ENCODE measurements around the gene DCTD.
A peak's percentile ranks its signal among the peaks of the same experiment; 100 is the strongest.

DCTD gene

DNA sequence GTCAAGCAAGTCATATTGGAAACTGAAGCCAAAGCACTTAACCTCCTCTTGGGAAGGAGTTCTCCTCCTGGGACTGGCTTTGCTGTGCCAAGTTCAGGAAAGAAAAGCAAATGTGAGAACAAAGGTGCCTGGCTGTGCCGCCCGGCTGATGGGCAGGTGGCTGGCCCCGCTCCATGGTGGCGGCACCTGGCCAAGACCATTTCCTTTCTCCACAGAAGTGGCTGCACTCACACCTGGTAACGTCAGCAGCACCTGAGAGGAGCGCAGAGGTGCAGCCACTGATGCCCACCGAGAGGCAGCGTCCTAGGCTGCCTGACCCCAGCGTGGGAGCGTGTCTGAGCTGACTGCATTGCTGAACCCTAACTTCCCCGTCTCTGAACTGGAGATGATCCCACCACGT lies 54.3 kb downstream of the DCTD start:
- Histone ChIP-seq H2AFZ (ENCODE audit: low read length) (no peak overlapping the region), H3K4me3 (ENCODE audit: low read length in 2 of 2) (peak overlapping the region in 1 of 2 donors; percentile 37), H3K27ac (replicated peaks; ENCODE audit: low read length) (no peak overlapping the region), H3K79me1 (ENCODE audit: low read depth, low read length) (no peaks in the 10 kb centered on the region), H3K23ac (ENCODE audit: low read depth, low read length, poor library complexity) (no peak overlapping the region), H2BK15ac (ENCODE audit: low read length) (no peak overlapping the region), H3K9me3 (replicated peaks in 1 of 2; ENCODE audit: control insufficient read depth in 2 of 2, insufficient read depth in 1 of 2, low read depth in 1 of 2, low read length in 2 of 2) (no peaks in the 10 kb centered on the region), H3K36me3 (replicated peaks in 1 of 2; ENCODE audit: control insufficient read depth in 2 of 2, insufficient read depth in 2 of 2, low read length in 2 of 2) (no peaks in the 10 kb centered on the region), H2BK12ac (ENCODE audit: low read length) (no peak overlapping the region), H3K9ac (ENCODE audit: low read depth, low read length, poor library complexity) (no peak overlapping the region), H2BK120ac (ENCODE audit: low read depth, low read length) (no peak overlapping the region), H3K4ac (ENCODE audit: low read length) (no peak overlapping the region), H2AK5ac (ENCODE audit: low read depth, low read length) (peak overlapping the region; percentile 88), H3K18ac (ENCODE audit: low read length) (peak overlapping the region; percentile 1), H4K8ac (ENCODE audit: low read depth, low read length) (no peak overlapping the region), H2BK5ac (ENCODE audit: low read length) (no peak overlapping the region), H4K91ac (ENCODE audit: low read depth, low read length, poor library complexity) (no peak overlapping the region), H3K4me2 (ENCODE audit: insufficient read depth, low read length, poor library complexity, severe bottlenecking) (no peak overlapping the region), H3K14ac (ENCODE audit: low read length) (no peak overlapping the region), H3K27me3 (ENCODE audit: control insufficient read depth in 3 of 3, insufficient read depth in 3 of 3, low read depth in 1 of 3, low read length in 3 of 3) (no peaks in the 10 kb centered on the region), H3K4me1 (ENCODE audit: control insufficient read depth in 2 of 2, insufficient read depth in 1 of 2, low read depth in 1 of 2, low read length in 2 of 2) (peaks cover 6 to 13% of the 10 kb centered on the region in 2 donors)
- DNase-seq (ENCODE audit: low spot score), result no peak
- WGBS, 2 donors (ENCODE audit: extremely low coverage in 2 of 2, insufficient read length in 2 of 2, insufficient replicate concordance in 1 of 2), result no CpG with 5 or more reads among the region's 12 CpGs

DNA sequence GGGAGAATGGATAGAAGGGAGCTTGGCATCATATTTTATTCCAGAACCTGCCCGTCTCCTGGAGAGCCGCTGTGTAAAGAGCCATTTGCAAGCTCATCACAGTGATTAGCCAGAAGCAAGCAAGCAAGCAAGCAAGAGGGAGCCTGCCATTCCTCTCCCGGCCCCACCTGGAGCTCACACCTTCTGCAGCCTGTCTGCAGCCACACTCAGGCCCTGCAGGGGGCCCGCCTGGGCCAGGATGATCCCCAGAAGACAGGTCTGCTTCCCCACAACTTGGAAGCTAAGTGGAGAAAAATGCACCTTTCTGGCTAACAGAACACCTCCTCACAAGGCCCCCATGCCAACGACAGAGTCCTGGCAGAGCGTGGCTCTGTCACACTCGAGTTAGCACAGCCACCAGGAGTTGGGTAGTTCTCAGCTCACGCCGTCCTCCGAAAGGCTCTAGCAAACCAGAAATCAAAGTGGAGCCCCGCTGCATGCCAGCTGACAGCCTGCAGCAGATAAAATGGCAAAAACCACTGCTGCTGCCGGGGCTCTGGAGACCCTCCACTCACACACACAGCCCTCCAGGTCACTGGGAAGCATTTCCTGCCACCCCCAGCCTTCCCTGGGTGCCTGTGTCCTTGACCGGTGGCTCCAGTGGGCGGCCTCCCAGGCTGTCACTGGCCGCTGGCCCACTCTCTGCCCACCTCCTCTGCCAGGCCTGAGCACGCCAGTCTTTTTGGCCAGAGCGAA lies 54.9 kb downstream of the DCTD start:
- no peak overlapping the region for H2AFZ ChIP-seq (ENCODE audit: low read length)
- no peaks in the 10 kb centered on the region for H3K79me1 ChIP-seq (ENCODE audit: low read depth, low read length)
- no peak overlapping the region for H4K8ac ChIP-seq (ENCODE audit: low read depth, low read length)
- no peak overlapping the region for H2AK5ac ChIP-seq (ENCODE audit: low read depth, low read length)
- no peak overlapping the region for H2BK5ac ChIP-seq (ENCODE audit: low read length)
- H2BK120ac ChIP-seq (ENCODE audit: low read depth, low read length), result peak overlapping the region; percentile 47
- no peak overlapping the region for H3K4ac ChIP-seq (ENCODE audit: low read length)
- no peaks in the 10 kb centered on the region for H3K9me3 ChIP-seq (replicated peaks in 1 of 2; ENCODE audit: control insufficient read depth in 2 of 2, insufficient read depth in 1 of 2, low read depth in 1 of 2, low read length in 2 of 2)
- H3K23ac ChIP-seq (ENCODE audit: low read depth, low read length, poor library complexity), result no peak overlapping the region
- no peak for DNase-seq (ENCODE audit: low spot score)
- H3K9ac ChIP-seq (ENCODE audit: low read depth, low read length, poor library complexity), result no peak overlapping the region
- H3K36me3 ChIP-seq (replicated peaks in 1 of 2; ENCODE audit: control insufficient read depth in 2 of 2, insufficient read depth in 2 of 2, low read length in 2 of 2), result no peaks in the 10 kb centered on the region
- H3K14ac ChIP-seq (ENCODE audit: low read length), result no peak overlapping the region
- H2BK12ac ChIP-seq (ENCODE audit: low read length), result no peak overlapping the region
- no peaks in the 10 kb centered on the region for H3K27me3 ChIP-seq (ENCODE audit: control insufficient read depth in 3 of 3, insufficient read depth in 3 of 3, low read depth in 1 of 3, low read length in 3 of 3)
- no peak overlapping the region for H3K4me2 ChIP-seq (ENCODE audit: insufficient read depth, low read length, poor library complexity, severe bottlenecking)
- no peak overlapping the region for H3K27ac ChIP-seq (replicated peaks; ENCODE audit: low read length)
- peak overlapping the region; percentile 77 for H3K18ac ChIP-seq (ENCODE audit: low read length)
- H4K91ac ChIP-seq (ENCODE audit: low read depth, low read length, poor library complexity), result no peak overlapping the region
- peaks cover 6 to 13% of the 10 kb centered on the region in 2 donors for H3K4me1 ChIP-seq (ENCODE audit: control insufficient read depth in 2 of 2, insufficient read depth in 1 of 2, low read depth in 1 of 2, low read length in 2 of 2)
- H3K4me3 ChIP-seq (ENCODE audit: low read length in 2 of 2), result no peak overlapping the region
- no CpG with 5 or more reads among the region's 17 CpGs for WGBS, 2 donors (ENCODE audit: extremely low coverage in 2 of 2, insufficient read length in 2 of 2, insufficient replicate concordance in 1 of 2)
- H2BK15ac ChIP-seq (ENCODE audit: low read length), result peak overlapping the region; percentile 22

DNA sequence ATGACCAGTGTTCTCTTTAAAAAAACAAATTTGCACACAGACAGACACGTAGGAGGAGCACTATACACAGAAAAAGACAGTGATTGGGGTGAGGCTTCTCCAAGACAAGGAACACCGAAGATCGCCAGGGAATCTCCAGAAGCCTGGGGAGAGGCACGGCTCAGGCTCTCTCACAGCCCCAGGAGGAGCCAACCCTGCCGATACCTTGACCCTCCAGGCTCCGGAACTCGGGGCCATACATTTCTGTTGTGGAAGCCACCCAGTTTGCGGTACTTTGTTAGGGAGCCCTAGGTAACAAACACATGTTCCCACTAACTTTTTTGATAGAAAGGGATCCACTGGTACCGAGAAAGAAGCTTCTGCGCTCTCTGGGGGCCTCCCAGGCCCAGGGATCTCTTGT lies 55.8 kb downstream of the DCTD start:
- H3K9ac ChIP-seq (ENCODE audit: low read depth, low read length, poor library complexity), result no peak overlapping the region
- WGBS, 2 donors (ENCODE audit: extremely low coverage in 2 of 2, insufficient read length in 2 of 2, insufficient replicate concordance in 1 of 2), result no CpG with 5 or more reads among the region's 10 CpGs
- no peaks in the 10 kb centered on the region for H3K36me3 ChIP-seq (replicated peaks in 1 of 2; ENCODE audit: control insufficient read depth in 2 of 2, insufficient read depth in 2 of 2, low read length in 2 of 2)
- DNase-seq (ENCODE audit: low spot score), result no peak
- H3K4me3 ChIP-seq (ENCODE audit: low read length in 2 of 2), result no peak overlapping the region
- H2AK5ac ChIP-seq (ENCODE audit: low read depth, low read length), result no peak overlapping the region
- no peak overlapping the region for H4K91ac ChIP-seq (ENCODE audit: low read depth, low read length, poor library complexity)
- H3K4me1 ChIP-seq (ENCODE audit: control insufficient read depth in 2 of 2, insufficient read depth in 1 of 2, low read depth in 1 of 2, low read length in 2 of 2), result peaks cover 6 to 7% of the 10 kb centered on the region in 2 donors
- no peak overlapping the region for H2BK5ac ChIP-seq (ENCODE audit: low read length)
- H4K8ac ChIP-seq (ENCODE audit: low read depth, low read length), result no peak overlapping the region
- H3K4ac ChIP-seq (ENCODE audit: low read length), result no peak overlapping the region
- H3K27me3 ChIP-seq (ENCODE audit: control insufficient read depth in 3 of 3, insufficient read depth in 3 of 3, low read depth in 1 of 3, low read length in 3 of 3), result no peaks in the 10 kb centered on the region
- H3K27ac ChIP-seq (replicated peaks; ENCODE audit: low read length), result no peak overlapping the region
- no peaks in the 10 kb centered on the region for H3K9me3 ChIP-seq (replicated peaks in 1 of 2; ENCODE audit: control insufficient read depth in 2 of 2, insufficient read depth in 1 of 2, low read depth in 1 of 2, low read length in 2 of 2)
- H2BK120ac ChIP-seq (ENCODE audit: low read depth, low read length), result no peak overlapping the region
- H3K23ac ChIP-seq (ENCODE audit: low read depth, low read length, poor library complexity), result no peak overlapping the region
- no peak overlapping the region for H3K18ac ChIP-seq (ENCODE audit: low read length)
- no peak overlapping the region for H2BK12ac ChIP-seq (ENCODE audit: low read length)
- no peak overlapping the region for H3K14ac ChIP-seq (ENCODE audit: low read length)
- H2AFZ ChIP-seq (ENCODE audit: low read length), result no peak overlapping the region
- H2BK15ac ChIP-seq (ENCODE audit: low read length), result no peak overlapping the region
- H3K79me1 ChIP-seq (ENCODE audit: low read depth, low read length), result no peaks in the 10 kb centered on the region
- no peak overlapping the region for H3K4me2 ChIP-seq (ENCODE audit: insufficient read depth, low read length, poor library complexity, severe bottlenecking)

DNA sequence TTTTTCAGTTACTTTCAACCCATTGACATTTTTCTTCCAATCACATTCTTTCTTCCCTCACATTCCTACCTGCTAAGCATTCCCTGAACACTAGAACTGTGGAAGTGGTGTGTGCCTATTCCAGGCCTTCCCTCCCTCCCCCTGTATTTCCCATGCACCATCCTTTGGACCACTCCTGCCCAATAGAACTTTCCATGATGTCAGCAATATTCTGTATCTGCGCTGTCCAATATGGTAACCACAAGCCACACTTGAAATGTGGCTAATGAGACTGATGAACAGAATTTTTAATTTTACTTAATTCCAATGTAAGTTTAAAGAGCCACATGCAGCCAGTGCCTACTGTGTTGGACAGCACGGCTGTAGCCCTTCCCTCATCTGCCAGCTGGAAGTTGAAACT lies 57.5 kb downstream of the DCTD start:
- no peaks in the 10 kb centered on the region for H3K9me3 ChIP-seq (replicated peaks in 1 of 2; ENCODE audit: control insufficient read depth in 2 of 2, insufficient read depth in 1 of 2, low read depth in 1 of 2, low read length in 2 of 2)
- H3K23ac ChIP-seq (ENCODE audit: low read depth, low read length, poor library complexity), result no peak overlapping the region
- H3K4ac ChIP-seq (ENCODE audit: low read length), result no peak overlapping the region
- H2BK15ac ChIP-seq (ENCODE audit: low read length), result no peak overlapping the region
- no peak for DNase-seq (ENCODE audit: low spot score)
- H2AFZ ChIP-seq (ENCODE audit: low read length), result no peak overlapping the region
- H3K4me2 ChIP-seq (ENCODE audit: insufficient read depth, low read length, poor library complexity, severe bottlenecking), result no peak overlapping the region
- no peaks in the 10 kb centered on the region for H3K27me3 ChIP-seq (ENCODE audit: control insufficient read depth in 3 of 3, insufficient read depth in 3 of 3, low read depth in 1 of 3, low read length in 3 of 3)
- H2AK5ac ChIP-seq (ENCODE audit: low read depth, low read length), result no peak overlapping the region
- no peak overlapping the region for H2BK120ac ChIP-seq (ENCODE audit: low read depth, low read length)
- no peaks in the 10 kb centered on the region for H3K79me1 ChIP-seq (ENCODE audit: low read depth, low read length)
- H4K91ac ChIP-seq (ENCODE audit: low read depth, low read length, poor library complexity), result no peak overlapping the region
- no peak overlapping the region for H2BK12ac ChIP-seq (ENCODE audit: low read length)
- H3K27ac ChIP-seq (replicated peaks; ENCODE audit: low read length), result no peak overlapping the region
- no peak overlapping the region for H2BK5ac ChIP-seq (ENCODE audit: low read length)
- no peak overlapping the region for H3K14ac ChIP-seq (ENCODE audit: low read length)
- no peaks in the 10 kb centered on the region for H3K36me3 ChIP-seq (replicated peaks in 1 of 2; ENCODE audit: control insufficient read depth in 2 of 2, insufficient read depth in 2 of 2, low read length in 2 of 2)
- H3K4me1 ChIP-seq (ENCODE audit: control insufficient read depth in 2 of 2, insufficient read depth in 1 of 2, low read depth in 1 of 2, low read length in 2 of 2), result peaks cover 0 to 5% of the 10 kb centered on the region in 2 donors
- H3K18ac ChIP-seq (ENCODE audit: low read length), result no peak overlapping the region
- no peak overlapping the region for H3K4me3 ChIP-seq (ENCODE audit: low read length in 2 of 2)
- no CpG with 5 or more reads among the region's 2 CpGs for WGBS, 2 donors (ENCODE audit: extremely low coverage in 2 of 2, insufficient read length in 2 of 2, insufficient replicate concordance in 1 of 2)
- H4K8ac ChIP-seq (ENCODE audit: low read depth, low read length), result no peak overlapping the region
- H3K9ac ChIP-seq (ENCODE audit: low read depth, low read length, poor library complexity), result no peak overlapping the region

Measured in neuronal stem cell (in vitro differentiated cells).